Osteoblast (primary cell): ENCODE measurements around the gene TRIO. TPM values are rescaled to one million over a fixed set of nuclear protein-coding genes. Genes with fewer than 3 reads are reported as not detected.

Source experiments
- DNase-seq: peaks from one replicate; pipeline ENCODE4 v3.0.0; 2011; ENCODE audit warnings: low spot score, mixed read lengths; ENCODE audit not compliant: insufficient read length; ENCODE audit errors: missing footprints
- H2AFZ ChIP-seq: 2 replicates; pipeline ENCODE4 v1.6.0; 2011; ENCODE audit warnings: mild to moderate bottlenecking, low read length
- H3K27ac ChIP-seq: 2 replicates; pipeline ENCODE4 v1.5.1; 2011; ENCODE audit warnings: mild to moderate bottlenecking, low read depth, low read length, moderate library complexity
- H3K27me3 ChIP-seq: 2 replicates; pipeline ENCODE4 v1.6.0; 2012; ENCODE audit warnings: mild to moderate bottlenecking, control low read depth, inconsistent platforms, low read length, moderate library complexity; ENCODE audit not compliant: insufficient read depth
- H3K36me3 ChIP-seq: 2 replicates; pipeline ENCODE4 v1.5.1; 2011; ENCODE audit warnings: mild to moderate bottlenecking, low read length, control low read depth, moderate library complexity; ENCODE audit not compliant: insufficient read depth
- H3K4me1 ChIP-seq: 2 replicates; pipeline ENCODE4 v1.5.1; 2011; ENCODE audit warnings: mild to moderate bottlenecking, low read length, control low read depth, moderate library complexity; ENCODE audit not compliant: insufficient read depth
- H3K4me2 ChIP-seq: 2 replicates; pipeline ENCODE4 v1.6.0; 2011; ENCODE audit warnings: mild to moderate bottlenecking, low read length; ENCODE audit not compliant: insufficient read depth
- H3K4me3 ChIP-seq: fragments of 200-600 bp; sonication (generic); 3 replicates; pipeline ENCODE4 v1.5.1; 2012; ENCODE audit warnings: mild to moderate bottlenecking, low read length, inconsistent platforms; ENCODE audit not compliant: insufficient read depth
- H3K79me2 ChIP-seq: 2 replicates; pipeline ENCODE4 v1.6.0; 2012; ENCODE audit warnings: mild to moderate bottlenecking, low read length, control low read depth, inconsistent platforms; ENCODE audit not compliant: insufficient read depth
- H3K9me3 ChIP-seq: 2 replicates; pipeline ENCODE4 v1.5.1; 2011; ENCODE audit warnings: low read depth, low read length, control low read depth
- H4K20me1 ChIP-seq: 2 replicates; pipeline ENCODE4 v1.6.0; 2012; ENCODE audit warnings: mild to moderate bottlenecking, low read length, control low read depth; ENCODE audit not compliant: insufficient read depth
- total RNA-seq: library from RNA; depleted of rRNA; stranded (reverse); fragments of >200 nt; gene quantifications from 2 replicates; pipeline ENCODE4 v1.2.3, GENCODE V29; 2012
- TF ChIP-seq, protein P1 (sequence below): IDR thresholded peaks from 2 replicates; pipeline ENCODE4 v1.5.1; 2011; ENCODE audit warnings: mild to moderate bottlenecking, low read depth, low read length, moderate library complexity; ENCODE audit errors: extremely low read depth

The TRIO gene
- total RNA-seq, 1 donor, result 274 TPM

DNA sequence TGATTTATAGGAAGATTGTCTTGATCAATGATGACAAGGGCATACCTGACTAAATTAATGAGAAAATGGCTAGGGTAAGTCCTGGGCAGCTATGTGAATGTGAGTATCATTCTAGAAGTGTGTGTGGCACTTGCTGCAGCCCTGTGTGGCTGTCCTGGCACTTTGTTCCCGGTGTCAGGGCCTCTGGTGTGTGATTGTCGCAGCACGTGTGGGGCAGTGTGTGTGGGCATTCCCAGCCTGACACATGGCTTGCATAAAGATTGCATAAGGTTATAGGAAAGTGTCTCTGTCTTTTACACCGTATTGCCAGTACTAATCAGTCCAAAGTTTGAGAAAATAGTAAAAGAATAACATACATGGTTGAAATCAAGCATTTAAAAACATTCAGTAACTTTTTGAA is 74.4 kb downstream of the TRIO start:
- Histone ChIP-seq H3K27me3 (no peaks in the 10 kb centered on the region), H3K4me2 (no peak overlapping the region), H3K4me3 (no peak overlapping the region), H2AFZ (no peak overlapping the region), H4K20me1 (peaks cover 82% of the 10 kb centered on the region), H3K79me2 (peaks cover 99% of the 10 kb centered on the region), H3K4me1 (peaks cover 47% of the 10 kb centered on the region), H3K36me3 (peaks cover 5% of the 10 kb centered on the region), H3K27ac (peak overlapping the region; percentile 12), H3K9me3 (no peaks in the 10 kb centered on the region)
- no peak for DNase-seq
- TF ChIP-seq, protein P1, sequence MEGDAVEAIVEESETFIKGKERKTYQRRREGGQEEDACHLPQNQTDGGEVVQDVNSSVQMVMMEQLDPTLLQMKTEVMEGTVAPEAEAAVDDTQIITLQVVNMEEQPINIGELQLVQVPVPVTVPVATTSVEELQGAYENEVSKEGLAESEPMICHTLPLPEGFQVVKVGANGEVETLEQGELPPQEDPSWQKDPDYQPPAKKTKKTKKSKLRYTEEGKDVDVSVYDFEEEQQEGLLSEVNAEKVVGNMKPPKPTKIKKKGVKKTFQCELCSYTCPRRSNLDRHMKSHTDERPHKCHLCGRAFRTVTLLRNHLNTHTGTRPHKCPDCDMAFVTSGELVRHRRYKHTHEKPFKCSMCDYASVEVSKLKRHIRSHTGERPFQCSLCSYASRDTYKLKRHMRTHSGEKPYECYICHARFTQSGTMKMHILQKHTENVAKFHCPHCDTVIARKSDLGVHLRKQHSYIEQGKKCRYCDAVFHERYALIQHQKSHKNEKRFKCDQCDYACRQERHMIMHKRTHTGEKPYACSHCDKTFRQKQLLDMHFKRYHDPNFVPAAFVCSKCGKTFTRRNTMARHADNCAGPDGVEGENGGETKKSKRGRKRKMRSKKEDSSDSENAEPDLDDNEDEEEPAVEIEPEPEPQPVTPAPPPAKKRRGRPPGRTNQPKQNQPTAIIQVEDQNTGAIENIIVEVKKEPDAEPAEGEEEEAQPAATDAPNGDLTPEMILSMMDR, result no peak

DNA sequence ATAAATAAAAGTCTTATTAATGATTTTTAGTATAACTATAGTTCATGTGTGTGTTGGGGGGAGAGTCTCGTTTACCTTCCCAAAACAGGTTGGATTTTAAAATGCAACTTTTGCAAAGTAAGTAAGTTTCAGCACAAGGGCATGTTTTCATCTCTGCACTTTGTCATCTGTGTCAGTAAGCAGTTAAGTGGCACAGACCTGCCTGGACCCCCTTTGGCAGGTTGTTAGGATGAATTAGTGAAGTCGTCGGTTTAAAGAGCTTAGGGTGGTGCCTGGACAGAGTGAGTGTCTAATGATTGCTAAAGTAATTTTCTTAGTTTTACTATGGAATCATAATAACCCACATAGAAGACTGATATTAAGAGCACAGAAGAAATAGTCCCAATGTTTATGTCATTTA is 74.9 kb downstream of the TRIO start:
- H3K4me3 ChIP-seq, result no peak overlapping the region
- TF ChIP-seq, protein P1, result no peak
- H3K79me2 ChIP-seq, result peaks cover 99% of the 10 kb centered on the region
- H4K20me1 ChIP-seq, result peaks cover 82% of the 10 kb centered on the region
- no peak for DNase-seq
- no peaks in the 10 kb centered on the region for H3K27me3 ChIP-seq
- no peak overlapping the region for H3K4me2 ChIP-seq
- H2AFZ ChIP-seq, result no peak overlapping the region
- no peaks in the 10 kb centered on the region for H3K9me3 ChIP-seq
- H3K36me3 ChIP-seq, result peaks cover 8% of the 10 kb centered on the region
- H3K4me1 ChIP-seq, result peaks cover 43% of the 10 kb centered on the region
- no peak overlapping the region for H3K27ac ChIP-seq

DNA sequence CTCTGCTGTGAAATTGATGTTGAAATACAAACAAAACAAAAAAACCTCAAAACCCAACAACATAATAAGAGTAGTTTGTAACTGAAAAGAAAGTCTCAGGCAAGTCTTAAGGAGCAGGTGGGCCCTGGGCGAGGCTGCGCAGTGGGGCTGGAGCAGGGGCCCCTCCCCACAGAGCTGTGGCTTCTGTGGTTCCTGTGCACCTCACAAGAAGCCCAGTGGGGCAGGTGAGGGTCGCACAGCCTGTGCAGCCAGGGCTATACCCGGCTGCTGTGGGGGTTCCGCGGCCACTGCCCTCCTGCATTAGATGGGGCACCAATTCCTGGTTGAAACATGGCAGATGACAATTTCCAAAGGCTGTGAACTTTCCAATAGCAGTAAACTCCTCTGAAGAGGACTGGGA is 75.3 kb downstream of the TRIO start:
- H3K4me2 ChIP-seq, result peak overlapping the region; percentile 45
- peaks cover 100% of the 10 kb centered on the region for H3K79me2 ChIP-seq
- H3K9me3 ChIP-seq, result no peaks in the 10 kb centered on the region
- no peak for DNase-seq
- TF ChIP-seq, protein P1, result no peak
- peaks cover 12% of the 10 kb centered on the region for H3K36me3 ChIP-seq
- H3K4me3 ChIP-seq, result no peak overlapping the region
- no peak overlapping the region for H2AFZ ChIP-seq
- peak overlapping the region; percentile 51 for H3K27ac ChIP-seq
- H3K27me3 ChIP-seq, result no peaks in the 10 kb centered on the region
- H4K20me1 ChIP-seq, result peaks cover 84% of the 10 kb centered on the region
- peaks cover 43% of the 10 kb centered on the region for H3K4me1 ChIP-seq

DNA sequence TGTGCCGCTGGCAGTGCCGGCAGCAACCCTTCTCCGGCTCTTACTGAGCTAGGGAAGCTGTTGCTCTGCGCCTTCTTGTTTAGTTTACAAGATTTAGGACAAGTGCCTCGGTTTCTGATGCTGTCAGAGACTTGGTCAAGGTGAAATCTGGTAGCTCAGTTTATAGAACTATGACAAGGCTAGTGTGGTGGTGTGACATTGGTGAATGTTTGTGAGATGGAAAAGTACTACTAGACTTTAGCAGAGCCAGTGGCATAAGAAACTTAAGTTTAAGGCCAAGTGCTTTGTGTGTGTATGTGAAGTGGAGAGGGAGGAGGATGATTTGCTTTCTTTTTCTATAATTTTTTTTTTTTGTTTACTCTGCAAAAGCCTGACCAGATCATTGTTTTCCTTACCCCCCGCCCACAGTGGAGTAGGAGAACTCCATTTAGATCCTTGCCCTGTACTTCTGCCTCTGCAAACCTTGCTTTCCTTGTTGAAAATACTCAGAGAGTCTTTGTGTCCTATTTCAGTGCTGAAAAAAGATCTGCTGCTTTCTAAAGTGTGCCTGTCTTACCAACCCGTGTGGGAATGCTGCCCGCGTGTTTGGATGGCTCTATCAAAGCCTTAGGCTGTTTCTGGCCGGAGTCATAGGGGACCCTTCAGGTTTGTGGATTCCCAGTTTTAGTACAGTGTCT is 75.9 kb downstream of the TRIO start:
- peak overlapping the region; percentile 45 for H3K4me2 ChIP-seq
- DNase-seq, result peak; percentile 38
- peaks cover 99% of the 10 kb centered on the region for H3K79me2 ChIP-seq

More for the DNA sequence above, 75.9 kb downstream of the TRIO start:
- peaks cover 12% of the 10 kb centered on the region for H3K36me3 ChIP-seq
- TF ChIP-seq, protein P1, result no peak
- H2AFZ ChIP-seq, result no peak overlapping the region
- peaks cover 39% of the 10 kb centered on the region for H3K4me1 ChIP-seq
- no peaks in the 10 kb centered on the region for H3K9me3 ChIP-seq
- no peak overlapping the region for H3K4me3 ChIP-seq
- peak overlapping the region; percentile 51 for H3K27ac ChIP-seq
- no peaks in the 10 kb centered on the region for H3K27me3 ChIP-seq
- peaks cover 79% of the 10 kb centered on the region for H4K20me1 ChIP-seq
